Liver (tissue), 3 donors: ENCODE measurements around the gene TPPP.
"Not testable (repeated sequence)": the region's sequence is repeated elsewhere in the genome, so short reads cannot be mapped to it uniquely, and the experiment has no call there.

Experiments
- CTCF ChIP-seq: fragments of 150-350 bp; IDR thresholded peaks from 2 replicates; pipeline ENCODE4 v1.5.1; 2017; ENCODE audit warnings: improper control_type of control experiment, low read depth, low read length; ENCODE audit not compliant: missing input control
- FOXA1 ChIP-seq: IDR thresholded peaks from 2 replicates; pipeline ENCODE4 v1.6.1; 2016; ENCODE audit warnings: antibody characterized with exemption
- GABPA ChIP-seq, 2 donors: IDR thresholded peaks in 1 of 2; conservative IDR thresholded peaks in 1 of 2; 2 replicates each; pipeline ENCODE4 v1.6.1; 2016; ENCODE audit warnings: antibody characterized with exemption in 2 of 2, mild to moderate bottlenecking in 1 of 2, moderate library complexity in 1 of 2
- JUND ChIP-seq, 2 donors: IDR thresholded peaks; 2 replicates each; pipeline ENCODE4 v1.6.1; 2016; ENCODE audit warnings: antibody characterized with exemption in 2 of 2
- RAD21 ChIP-seq, 2 donors: IDR thresholded peaks; 2 replicates each; pipeline ENCODE4 v1.6.1; 2016; ENCODE audit warnings: antibody characterized with exemption in 2 of 2, mild to moderate bottlenecking in 2 of 2
- RXRA ChIP-seq, 2 donors: IDR thresholded peaks; 2 replicates each; pipeline ENCODE4 v1.6.1; 2017 to 2018; ENCODE audit warnings: antibody characterized with exemption in 2 of 2, mild to moderate bottlenecking in 1 of 2
- SP1 ChIP-seq: IDR thresholded peaks from 2 replicates; pipeline ENCODE4 v1.6.1; 2018; ENCODE audit warnings: antibody characterized with exemption, mild to moderate bottlenecking
- TAF1 ChIP-seq: conservative IDR thresholded peaks from 2 replicates; pipeline ENCODE4 v1.6.1; 2016; ENCODE audit warnings: antibody characterized with exemption, mild to moderate bottlenecking
- YY1 ChIP-seq: IDR thresholded peaks from 2 replicates; pipeline ENCODE4 v1.6.1; 2016; ENCODE audit warnings: antibody characterized with exemption, mild to moderate bottlenecking
- TF ChIP-seq, protein P1 (sequence below): IDR thresholded peaks from 2 replicates; pipeline ENCODE4 v1.6.1; 2016; ENCODE audit warnings: antibody characterized with exemption
- TF ChIP-seq, protein P2 (sequence below): IDR thresholded peaks from 2 replicates; pipeline ENCODE4 v1.6.1; 2016; ENCODE audit warnings: antibody characterized with exemption, mild to moderate bottlenecking
- TF ChIP-seq, protein P3 (sequence below): IDR thresholded peaks from 2 replicates; pipeline ENCODE4 v1.6.1; 2016; ENCODE audit warnings: antibody characterized with exemption
- donor health status: healthy.
- donor health status: healthy.

- TF ChIP-seq CTCF; JUND (IDR thresholded peaks at IDR 0.05); RXRA (IDR thresholded peaks at IDR 0.05); TAF1; GABPA (IDR thresholded peaks at IDR 0.05 in 1 of 2, conservative IDR thresholded peaks at IDR 0.05 in 1 of 2); FOXA1; SP1; YY1: not testable (repeated sequence)
- peak in 1 of 2 donors; percentile 13 for TF ChIP-seq RAD21 (IDR thresholded peaks at IDR 0.05)
- TF ChIP-seq, protein P1, sequence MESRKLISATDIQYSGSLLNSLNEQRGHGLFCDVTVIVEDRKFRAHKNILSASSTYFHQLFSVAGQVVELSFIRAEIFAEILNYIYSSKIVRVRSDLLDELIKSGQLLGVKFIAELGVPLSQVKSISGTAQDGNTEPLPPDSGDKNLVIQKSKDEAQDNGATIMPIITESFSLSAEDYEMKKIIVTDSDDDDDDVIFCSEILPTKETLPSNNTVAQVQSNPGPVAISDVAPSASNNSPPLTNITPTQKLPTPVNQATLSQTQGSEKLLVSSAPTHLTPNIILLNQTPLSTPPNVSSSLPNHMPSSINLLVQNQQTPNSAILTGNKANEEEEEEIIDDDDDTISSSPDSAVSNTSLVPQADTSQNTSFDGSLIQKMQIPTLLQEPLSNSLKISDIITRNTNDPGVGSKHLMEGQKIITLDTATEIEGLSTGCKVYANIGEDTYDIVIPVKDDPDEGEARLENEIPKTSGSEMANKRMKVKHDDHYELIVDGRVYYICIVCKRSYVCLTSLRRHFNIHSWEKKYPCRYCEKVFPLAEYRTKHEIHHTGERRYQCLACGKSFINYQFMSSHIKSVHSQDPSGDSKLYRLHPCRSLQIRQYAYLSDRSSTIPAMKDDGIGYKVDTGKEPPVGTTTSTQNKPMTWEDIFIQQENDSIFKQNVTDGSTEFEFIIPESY, result not testable (repeated sequence)
- TF ChIP-seq, protein P2, sequence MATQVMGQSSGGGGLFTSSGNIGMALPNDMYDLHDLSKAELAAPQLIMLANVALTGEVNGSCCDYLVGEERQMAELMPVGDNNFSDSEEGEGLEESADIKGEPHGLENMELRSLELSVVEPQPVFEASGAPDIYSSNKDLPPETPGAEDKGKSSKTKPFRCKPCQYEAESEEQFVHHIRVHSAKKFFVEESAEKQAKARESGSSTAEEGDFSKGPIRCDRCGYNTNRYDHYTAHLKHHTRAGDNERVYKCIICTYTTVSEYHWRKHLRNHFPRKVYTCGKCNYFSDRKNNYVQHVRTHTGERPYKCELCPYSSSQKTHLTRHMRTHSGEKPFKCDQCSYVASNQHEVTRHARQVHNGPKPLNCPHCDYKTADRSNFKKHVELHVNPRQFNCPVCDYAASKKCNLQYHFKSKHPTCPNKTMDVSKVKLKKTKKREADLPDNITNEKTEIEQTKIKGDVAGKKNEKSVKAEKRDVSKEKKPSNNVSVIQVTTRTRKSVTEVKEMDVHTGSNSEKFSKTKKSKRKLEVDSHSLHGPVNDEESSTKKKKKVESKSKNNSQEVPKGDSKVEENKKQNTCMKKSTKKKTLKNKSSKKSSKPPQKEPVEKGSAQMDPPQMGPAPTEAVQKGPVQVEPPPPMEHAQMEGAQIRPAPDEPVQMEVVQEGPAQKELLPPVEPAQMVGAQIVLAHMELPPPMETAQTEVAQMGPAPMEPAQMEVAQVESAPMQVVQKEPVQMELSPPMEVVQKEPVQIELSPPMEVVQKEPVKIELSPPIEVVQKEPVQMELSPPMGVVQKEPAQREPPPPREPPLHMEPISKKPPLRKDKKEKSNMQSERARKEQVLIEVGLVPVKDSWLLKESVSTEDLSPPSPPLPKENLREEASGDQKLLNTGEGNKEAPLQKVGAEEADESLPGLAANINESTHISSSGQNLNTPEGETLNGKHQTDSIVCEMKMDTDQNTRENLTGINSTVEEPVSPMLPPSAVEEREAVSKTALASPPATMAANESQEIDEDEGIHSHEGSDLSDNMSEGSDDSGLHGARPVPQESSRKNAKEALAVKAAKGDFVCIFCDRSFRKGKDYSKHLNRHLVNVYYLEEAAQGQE, result not testable (repeated sequence)
- TF ChIP-seq, protein P3, sequence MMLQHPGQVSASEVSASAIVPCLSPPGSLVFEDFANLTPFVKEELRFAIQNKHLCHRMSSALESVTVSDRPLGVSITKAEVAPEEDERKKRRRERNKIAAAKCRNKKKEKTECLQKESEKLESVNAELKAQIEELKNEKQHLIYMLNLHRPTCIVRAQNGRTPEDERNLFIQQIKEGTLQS, result not testable (repeated sequence)
Observed at GRCh38 chr5:727087-727486, 33.9 kb upstream of the TPPP start.
